ENCODE measurements around the gene THAP11. TPM values are rescaled to one million over a fixed set of nuclear protein-coding genes. Genes with fewer than 3 reads are reported as not detected.

The THAP11 gene
- total and polyA plus RNA-seq, 2 of the 13 experiments (the other 11 are each of a cell fraction or from before 2014, with no cell fraction given) = 44.2 to 53.4 TPM

DNA sequence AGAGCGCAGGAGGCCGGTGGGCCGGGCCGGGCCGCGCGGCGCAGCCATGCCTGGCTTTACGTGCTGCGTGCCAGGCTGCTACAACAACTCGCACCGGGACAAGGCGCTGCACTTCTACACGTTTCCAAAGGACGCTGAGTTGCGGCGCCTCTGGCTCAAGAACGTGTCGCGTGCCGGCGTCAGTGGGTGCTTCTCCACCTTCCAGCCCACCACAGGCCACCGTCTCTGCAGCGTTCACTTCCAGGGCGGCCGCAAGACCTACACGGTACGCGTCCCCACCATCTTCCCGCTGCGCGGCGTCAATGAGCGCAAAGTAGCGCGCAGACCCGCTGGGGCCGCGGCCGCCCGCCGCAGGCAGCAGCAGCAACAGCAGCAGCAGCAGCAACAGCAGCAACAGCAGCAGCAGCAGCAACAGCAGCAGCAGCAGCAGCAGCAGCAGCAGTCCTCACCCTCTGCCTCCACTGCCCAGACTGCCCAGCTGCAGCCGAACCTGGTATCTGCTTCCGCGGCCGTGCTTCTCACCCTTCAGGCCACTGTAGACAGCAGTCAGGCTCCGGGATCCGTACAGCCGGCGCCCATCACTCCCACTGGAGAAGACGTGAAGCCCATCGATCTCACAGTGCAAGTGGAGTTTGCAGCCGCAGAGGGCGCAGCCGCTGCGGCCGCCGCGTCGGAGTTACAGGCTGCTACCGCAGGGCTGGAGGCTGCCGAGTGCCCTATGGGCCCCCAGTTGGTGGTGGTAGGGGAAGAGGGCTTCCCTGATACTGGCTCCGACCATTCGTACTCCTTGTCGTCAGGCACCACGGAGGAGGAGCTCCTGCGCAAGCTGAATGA lies 606 bp downstream of the THAP11 start (continued):
- TF ChIP-seq RBM22 (optimal IDR thresholded peaks at IDR 0.05; ENCODE audit: low read length) (no peak), ZNF331 (CRISPR knock-in tag; IDR thresholded peaks at IDR 0.05) (no peak; the same call in none of the 2 replicates), KLF11 (CRISPR knock-in tag; IDR thresholded peaks at IDR 0.05) (no peak), TMF1 (CRISPR knock-in tag; IDR thresholded peaks at IDR 0.05; ENCODE audit: low read depth) (peak; percentile 12; the same call in 1 of the 2 replicates), ZFAT (CRISPR knock-in tag; conservative IDR thresholded peaks at IDR 0.05) (no peak), ZNF552 (CRISPR knock-in tag; IDR thresholded peaks at IDR 0.05; ENCODE audit: borderline replicate concordance) (no peak), ZNF530 (CRISPR knock-in tag; IDR thresholded peaks at IDR 0.05; ENCODE audit: low read depth) (no peak), HMG20A (CRISPR knock-in tag; IDR thresholded peaks at IDR 0.05; ENCODE audit: borderline replicate concordance) (no peak), ZNF225 (CRISPR knock-in tag; IDR thresholded peaks at IDR 0.05) (peak; percentile 22; the same call in 1 of the 2 replicates), CBX5 (CRISPR knock-in tag; IDR thresholded peaks at IDR 0.05; ENCODE audit: borderline replicate concordance) (no peak; the same call in 1 of the 2 replicates), CREB1 (IDR thresholded peaks at IDR 0.05) (no peak), CREB1 (CRISPR knock-in tag; IDR thresholded peaks at IDR 0.05) (no peak), ZNF33A (CRISPR knock-in tag; IDR thresholded peaks at IDR 0.05; ENCODE audit: borderline replicate concordance) (no peak), KLF9 (CRISPR knock-in tag; IDR thresholded peaks at IDR 0.05; ENCODE audit: low read depth) (no peak), ZNF747 (CRISPR knock-in tag; IDR thresholded peaks at IDR 0.05; ENCODE audit: borderline replicate concordance) (0 out of 2 replicates have a peak, but pooled peaks have one; percentile 13)
- TF ChIP-seq, protein P1, sequence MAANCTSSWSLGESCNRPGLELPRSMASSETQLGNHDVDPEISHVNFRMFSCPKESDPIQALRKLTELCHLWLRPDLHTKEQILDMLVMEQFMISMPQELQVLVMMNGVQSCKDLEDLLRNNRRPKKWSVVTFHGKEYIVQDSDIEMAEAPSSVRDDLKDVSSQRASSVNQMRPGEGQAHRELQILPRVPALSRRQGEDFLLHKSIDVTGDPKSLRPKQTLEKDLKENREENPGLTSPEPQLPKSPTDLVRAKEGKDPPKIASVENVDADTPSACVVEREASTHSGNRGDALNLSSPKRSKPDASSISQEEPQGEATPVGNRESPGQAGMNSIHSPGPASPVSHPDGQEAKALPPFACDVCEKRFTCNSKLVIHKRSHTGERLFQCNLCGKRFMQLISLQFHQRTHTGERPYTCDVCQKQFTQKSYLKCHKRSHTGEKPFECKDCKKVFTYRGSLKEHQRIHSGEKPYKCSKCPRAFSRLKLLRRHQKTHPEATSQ (CRISPR knock-in tag; IDR thresholded peaks at IDR 0.05; ENCODE audit: borderline replicate concordance) = no peak
- TF ChIP-seq, protein P2, sequence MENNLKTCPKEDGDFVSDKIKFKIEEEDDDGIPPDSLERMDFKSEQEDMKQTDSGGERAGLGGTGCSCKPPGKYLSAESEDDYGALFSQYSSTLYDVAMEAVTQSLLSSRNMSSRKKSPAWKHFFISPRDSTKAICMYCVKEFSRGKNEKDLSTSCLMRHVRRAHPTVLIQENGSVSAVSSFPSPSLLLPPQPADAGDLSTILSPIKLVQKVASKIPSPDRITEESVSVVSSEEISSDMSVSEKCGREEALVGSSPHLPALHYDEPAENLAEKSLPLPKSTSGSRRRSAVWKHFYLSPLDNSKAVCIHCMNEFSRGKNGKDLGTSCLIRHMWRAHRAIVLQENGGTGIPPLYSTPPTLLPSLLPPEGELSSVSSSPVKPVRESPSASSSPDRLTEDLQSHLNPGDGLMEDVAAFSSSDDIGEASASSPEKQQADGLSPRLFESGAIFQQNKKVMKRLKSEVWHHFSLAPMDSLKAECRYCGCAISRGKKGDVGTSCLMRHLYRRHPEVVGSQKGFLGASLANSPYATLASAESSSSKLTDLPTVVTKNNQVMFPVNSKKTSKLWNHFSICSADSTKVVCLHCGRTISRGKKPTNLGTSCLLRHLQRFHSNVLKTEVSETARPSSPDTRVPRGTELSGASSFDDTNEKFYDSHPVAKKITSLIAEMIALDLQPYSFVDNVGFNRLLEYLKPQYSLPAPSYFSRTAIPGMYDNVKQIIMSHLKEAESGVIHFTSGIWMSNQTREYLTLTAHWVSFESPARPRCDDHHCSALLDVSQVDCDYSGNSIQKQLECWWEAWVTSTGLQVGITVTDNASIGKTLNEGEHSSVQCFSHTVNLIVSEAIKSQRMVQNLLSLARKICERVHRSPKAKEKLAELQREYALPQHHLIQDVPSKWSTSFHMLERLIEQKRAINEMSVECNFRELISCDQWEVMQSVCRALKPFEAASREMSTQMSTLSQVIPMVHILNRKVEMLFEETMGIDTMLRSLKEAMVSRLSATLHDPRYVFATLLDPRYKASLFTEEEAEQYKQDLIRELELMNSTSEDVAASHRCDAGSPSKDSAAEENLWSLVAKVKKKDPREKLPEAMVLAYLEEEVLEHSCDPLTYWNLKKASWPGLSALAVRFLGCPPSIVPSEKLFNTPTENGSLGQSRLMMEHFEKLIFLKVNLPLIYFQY (CRISPR knock-in tag; IDR thresholded peaks at IDR 0.05; ENCODE audit: borderline replicate concordance) = no peak
- TF ChIP-seq, protein P3, sequence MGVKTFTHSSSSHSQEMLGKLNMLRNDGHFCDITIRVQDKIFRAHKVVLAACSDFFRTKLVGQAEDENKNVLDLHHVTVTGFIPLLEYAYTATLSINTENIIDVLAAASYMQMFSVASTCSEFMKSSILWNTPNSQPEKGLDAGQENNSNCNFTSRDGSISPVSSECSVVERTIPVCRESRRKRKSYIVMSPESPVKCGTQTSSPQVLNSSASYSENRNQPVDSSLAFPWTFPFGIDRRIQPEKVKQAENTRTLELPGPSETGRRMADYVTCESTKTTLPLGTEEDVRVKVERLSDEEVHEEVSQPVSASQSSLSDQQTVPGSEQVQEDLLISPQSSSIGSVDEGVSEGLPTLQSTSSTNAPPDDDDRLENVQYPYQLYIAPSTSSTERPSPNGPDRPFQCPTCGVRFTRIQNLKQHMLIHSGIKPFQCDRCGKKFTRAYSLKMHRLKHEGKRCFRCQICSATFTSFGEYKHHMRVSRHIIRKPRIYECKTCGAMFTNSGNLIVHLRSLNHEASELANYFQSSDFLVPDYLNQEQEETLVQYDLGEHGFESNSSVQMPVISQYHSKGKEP (CRISPR knock-in tag; IDR thresholded peaks at IDR 0.05) = no peak
- TF ChIP-seq, protein P4, sequence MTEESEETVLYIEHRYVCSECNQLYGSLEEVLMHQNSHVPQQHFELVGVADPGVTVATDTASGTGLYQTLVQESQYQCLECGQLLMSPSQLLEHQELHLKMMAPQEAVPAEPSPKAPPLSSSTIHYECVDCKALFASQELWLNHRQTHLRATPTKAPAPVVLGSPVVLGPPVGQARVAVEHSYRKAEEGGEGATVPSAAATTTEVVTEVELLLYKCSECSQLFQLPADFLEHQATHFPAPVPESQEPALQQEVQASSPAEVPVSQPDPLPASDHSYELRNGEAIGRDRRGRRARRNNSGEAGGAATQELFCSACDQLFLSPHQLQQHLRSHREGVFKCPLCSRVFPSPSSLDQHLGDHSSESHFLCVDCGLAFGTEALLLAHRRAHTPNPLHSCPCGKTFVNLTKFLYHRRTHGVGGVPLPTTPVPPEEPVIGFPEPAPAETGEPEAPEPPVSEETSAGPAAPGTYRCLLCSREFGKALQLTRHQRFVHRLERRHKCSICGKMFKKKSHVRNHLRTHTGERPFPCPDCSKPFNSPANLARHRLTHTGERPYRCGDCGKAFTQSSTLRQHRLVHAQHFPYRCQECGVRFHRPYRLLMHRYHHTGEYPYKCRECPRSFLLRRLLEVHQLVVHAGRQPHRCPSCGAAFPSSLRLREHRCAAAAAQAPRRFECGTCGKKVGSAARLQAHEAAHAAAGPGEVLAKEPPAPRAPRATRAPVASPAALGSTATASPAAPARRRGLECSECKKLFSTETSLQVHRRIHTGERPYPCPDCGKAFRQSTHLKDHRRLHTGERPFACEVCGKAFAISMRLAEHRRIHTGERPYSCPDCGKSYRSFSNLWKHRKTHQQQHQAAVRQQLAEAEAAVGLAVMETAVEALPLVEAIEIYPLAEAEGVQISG (CRISPR knock-in tag; IDR thresholded peaks at IDR 0.05) = no peak; the same call in 1 of the 2 replicates

Measured in HepG2 (cell line).